AG04450 (cell line): ENCODE measurements around the gene TEAD3. TPM values are rescaled to one million over a fixed set of nuclear protein-coding genes. Genes with fewer than 3 reads are reported as not detected.
A peak's percentile ranks its signal among the peaks of the same experiment; 100 is the strongest.

Experiments used
- CTCF ChIA-PET: fragments of 300-600, 350-600 bp; formaldehyde crosslinking; extraction: SDS; loops from one replicate; lab custom pipeline; 2022; ENCODE audit warnings: antibody characterized with exemption, inconsistent platforms; lab: Charles Lee
- POLR2A ChIA-PET: fragments of 350-600 bp; formaldehyde crosslinking; extraction: SDS; loops from one replicate; lab custom pipeline; 2021; ENCODE audit warnings: antibody characterized with exemption, inconsistent platforms; lab: Yijun Ruan, JAX
- DNase-seq: peaks from one replicate; pipeline ENCODE4 v3.0.0-alpha.2; 2011; ENCODE audit warnings: low read depth, low spot score
- H3K27ac ChIP-seq: one replicate; pipeline ENCODE4 v1.5.1; 2012; ENCODE audit warnings: low read depth, low read length, control low read depth
- H3K27me3 ChIP-seq: one replicate; pipeline ENCODE4 v1.6.0; 2012; ENCODE audit warnings: low read length; ENCODE audit not compliant: control insufficient read depth, insufficient read depth
- H3K4me3 ChIP-seq: 2 replicates; pipeline ENCODE4 v1.5.1; 2011; ENCODE audit warnings: mild to moderate bottlenecking, low read depth, low read length, control low read depth
- H3K9me3 ChIP-seq: 2 replicates; pipeline ENCODE4 v1.5.1; 2012; ENCODE audit warnings: low read length; ENCODE audit not compliant: control insufficient read depth, insufficient read depth
- CTCF ChIP-seq: IDR thresholded peaks from 2 replicates; pipeline ENCODE4 v1.5.1; 2011; ENCODE audit warnings: low read depth, low read length, control low read depth, inconsistent platforms
- polyA plus RNA-seq: library from polyadenylated mRNA; depleted of rRNA; stranded (reverse); fragments of >200 nt; gene quantifications from 2 replicates; pipeline ENCODE4 v1.2.3, GENCODE V29; 2011

TEAD3 gene
- polyA plus RNA-seq, 1 experiment, result 16.6 TPM

GRCh38 chr6:35454391-35455110 is 42.3 kb downstream of the TEAD3 start:
- POLR2A ChIA-PET, result no interaction called here
- CTCF ChIA-PET, result interaction anchor here (0.6 to 9.4 kb wide), 6 partner anchors 12 to 777 kb away, joined by 4 to 201 read pairs (median 6); partner anchors contain the start of gene PPARD
- TF ChIP-seq CTCF, result no peak
- no peak overlapping the region for H3K4me3 ChIP-seq
- no peaks in the 10 kb centered on the region; the same call in 1 of the 2 replicates for H3K9me3 ChIP-seq
- no peak for DNase-seq
- no peaks in the 10 kb centered on the region for H3K27me3 ChIP-seq
- no peak overlapping the region for H3K27ac ChIP-seq

- Histone ChIP-seq H3K27me3 (no peaks in the 10 kb centered on the region), H3K4me3 (peak overlapping the region; percentile 75)
- DNase-seq, result no peak
Measured at GRCh38 chr6:35453236-35453635, 43.6 kb downstream of the TEAD3 start.

GRCh38 chr6:35452183-35453090 is 44.4 kb downstream of the TEAD3 start, which contains the start of gene FANCE:
Gene FANCE (plus strand): TSS chr6:35452338. CDS start chr6:35452546, 208 bp downstream.
- peak; percentile 74 for DNase-seq
- ChIA-PET POLR2A (interaction anchor here (0.6 to 2.0 kb wide), 3 partner anchors 24 to 110 kb away, joined by 3 to 6 read pairs (median 4); partner anchors contain the start of gene PPARD), CTCF (interaction anchor here (1.2 to 9.4 kb wide), 4 partner anchors 32 to 154 kb away, joined by 3 to 201 read pairs (median 4); partner anchors contain the start of genes DEF6 and PPARD)
- peak within 1 kb of the TSS; percentile 75 for H3K4me3 ChIP-seq
- no peak within 1 kb of the TSS for H3K27ac ChIP-seq
- no peaks in the 10 kb centered on the region; the same call in 1 of the 2 replicates for H3K9me3 ChIP-seq
- no peak for TF ChIP-seq CTCF
- no peaks in the 10 kb centered on the region for H3K27me3 ChIP-seq

More at GRCh38 chr6:35453236-35453635, 43.6 kb downstream of the TEAD3 start:
- TF ChIP-seq CTCF, result no peak
- Histone ChIP-seq H3K27ac (no peak overlapping the region), H3K9me3 (no peaks in the 10 kb centered on the region; the same call in 1 of the 2 replicates)
- ChIA-PET CTCF (interaction anchor here (1.0 to 9.4 kb wide), 4 partner anchors 13 to 110 kb away, joined by 4 to 201 read pairs (median 5); partner anchors contain the start of gene PPARD), POLR2A (interaction anchor here (0.7 kb wide), 1 partner anchor 15 kb away, joined by 3 read pairs; no protein-coding TSS in a partner anchor)

- Histone ChIP-seq H3K27me3 (no peaks in the 10 kb centered on the region), H3K9me3 (no peaks in the 10 kb centered on the region; the same call in 1 of the 2 replicates), H3K27ac (no peak overlapping the region), H3K4me3 (peak overlapping the region; percentile 75)
- POLR2A ChIA-PET, result interaction anchor here (0.6 to 2.0 kb wide), 3 partner anchors 20 to 110 kb away, joined by 3 to 6 read pairs (median 4); partner anchors contain the start of gene PPARD
- no peak for DNase-seq
- CTCF ChIA-PET, result interaction anchor here (0.6 to 9.4 kb wide), 9 partner anchors 11 to 158 kb away, joined by 3 to 201 read pairs (median 5); partner anchors contain the start of genes DEF6 and PPARD
- no peak for TF ChIP-seq CTCF
Measured at GRCh38 chr6:35451354-35452182, 45.3 kb downstream of the TEAD3 start.
